HepG2 (cell line): ENCODE measurements around the gene FAM110D. TPM values are rescaled to one million over a fixed set of nuclear protein-coding genes. Genes with fewer than 3 reads are reported as not detected.

Source experiments
- ATAC-seq: fragments of 200-7000 bp; cut with Tn5 transposase; 3 replicates; pipeline ENCODE4 v1.9.1; 2020; ENCODE audit warnings: mild to moderate bottlenecking, moderate library complexity
- BruUV-seq: library from RNA; stranded (reverse); fragments of 400-500 nt; replicated peaks from 2 replicates; lab custom pipeline; 2021; lab: Mats Ljungman, UMichigan
- CTCF ChIA-PET: fragments of 300-600 bp; formaldehyde crosslinking; extraction: SDS; loops from one replicate; lab custom pipeline; 2021; ENCODE audit warnings: low total read pairs, inconsistent platforms, low intra/inter-chr PET ratio; lab: Yijun Ruan, JAX
- POLR2A ChIA-PET: fragments of 350-600 bp; sonication (Branson Sonifier 250); formaldehyde crosslinking; loops from one replicate; lab custom pipeline; 2020; ENCODE audit warnings: antibody characterized with exemption, inconsistent platforms; lab: Yijun Ruan, JAX
- DNase-seq: peaks from one replicate; pipeline ENCODE4 v3.0.0-alpha.2; 2015; ENCODE audit warnings: low spot score
- FAIRE-seq: peaks from 3 replicates; lab custom pipeline; 2011; peaks lifted over from hg19 to GRCh38; lab: Jason Lieb, UNC
- H2AFZ ChIP-seq: one replicate; pipeline ENCODE4 v1.6.1; 2011; ENCODE audit warnings: low read length, inconsistent platforms
- H3K27ac ChIP-seq: fragments of 300-600 bp; 3 replicates; pipeline ENCODE4 v1.8.0; 2011; ENCODE audit warnings: mixed run types, mild to moderate bottlenecking, mixed read lengths, low read length, inconsistent platforms; ENCODE audit not compliant: insufficient read depth; ENCODE audit errors: extremely low read length
- H3K27me3 ChIP-seq, 2 experiments: fragments of 200-600 bp in 1 of 2; 2 replicates in 1 of 2; 3 replicates in 1 of 2; pipeline versions ENCODE4 v1.6.0 to v1.8.0; 2011; ENCODE audit warnings: low read length in 2 of 2, mild to moderate bottlenecking in 2 of 2, moderate library complexity in 2 of 2, inconsistent platforms in 1 of 2; ENCODE audit not compliant: insufficient read depth in 2 of 2, control insufficient read depth in 1 of 2
- H3K36me3 ChIP-seq, 2 experiments: fragments of 200-600 bp in 1 of 2; replicated peaks in 1 of 2; 2 replicates in 1 of 2; 3 replicates in 1 of 2; pipeline versions ENCODE4 v1.5.1 to v1.8.0; 2011; ENCODE audit warnings: low read length in 2 of 2, inconsistent platforms in 1 of 2; ENCODE audit not compliant: insufficient read depth in 2 of 2, control insufficient read depth in 1 of 2
- H3K4me1 ChIP-seq: 2 replicates; pipeline ENCODE4 v1.5.1; 2012; ENCODE audit warnings: low read length, inconsistent platforms; ENCODE audit not compliant: insufficient read depth
- H3K4me2 ChIP-seq: 2 replicates; pipeline ENCODE4 v1.6.0; 2011; ENCODE audit warnings: low read depth, low read length, inconsistent platforms
- H3K4me3 ChIP-seq, 3 experiments: fragments of 200-600 bp in 1 of 3; sonication (generic), shearing (Covaris generic) in 1 of 3; replicated peaks in 1 of 3; 2 replicates each; pipeline ENCODE4 v1.5.1; 2011 to 2016; ENCODE audit warnings: low read length in 3 of 3, inconsistent platforms in 2 of 3, low read depth in 2 of 3, mild to moderate bottlenecking in 2 of 3, control low read depth in 1 of 3, mixed read lengths in 1 of 3; ENCODE audit not compliant: insufficient read depth in 1 of 3
- H3K79me2 ChIP-seq: one replicate; pipeline ENCODE4 v1.6.1; 2011; ENCODE audit warnings: low read length, inconsistent platforms; ENCODE audit not compliant: insufficient read depth
- H3K9ac ChIP-seq: 2 replicates; pipeline ENCODE4 v1.6.0; 2011; ENCODE audit warnings: mild to moderate bottlenecking, low read depth, low read length, inconsistent platforms; ENCODE audit not compliant: insufficient read depth
- H3K9me3 ChIP-seq: 2 replicates; pipeline ENCODE4 v1.5.1; 2012; ENCODE audit warnings: mild to moderate bottlenecking, low read length
- H4K20me1 ChIP-seq: 2 replicates; pipeline ENCODE4 v1.6.0; 2011; ENCODE audit warnings: inconsistent platforms, mild to moderate bottlenecking, low read length, moderate library complexity; ENCODE audit not compliant: insufficient read depth
- GATAD2A ChIP-seq: IDR thresholded peaks from 2 replicates; pipeline ENCODE4 v1.6.1; 2016
- JARID2 ChIP-seq: sonication (generic); formaldehyde crosslinking; IDR thresholded peaks from 2 replicates; pipeline ENCODE4 v1.8.1; 2023; ENCODE audit warnings: missing genetic modification reagents, inconsistent platforms; ENCODE audit not compliant: insufficient replicate concordance
- KDM3A ChIP-seq: IDR thresholded peaks from 2 replicates; pipeline ENCODE4 v1.6.1; 2018; ENCODE audit warnings: low read depth, missing compliant biosample characterization
- POGZ ChIP-seq: sonication (generic); formaldehyde crosslinking; IDR thresholded peaks from 2 replicates; pipeline ENCODE4 v1.4.0; 2020; ENCODE audit warnings: mild to moderate bottlenecking, missing genetic modification reagents
- RBAK ChIP-seq: sonication (generic); formaldehyde crosslinking; IDR thresholded peaks from 2 replicates; pipeline ENCODE4 v1.5.1; 2020; ENCODE audit warnings: mild to moderate bottlenecking, missing genetic modification reagents
- SKI ChIP-seq: fragments of 450-650 bp; IDR thresholded peaks from one replicate; pipeline ENCODE4 v1.6.1; 2018; ENCODE audit warnings: mild to moderate bottlenecking; ENCODE audit not compliant: partially characterized antibody
- SRSF1 ChIP-seq: fragments of 200-400 bp; formaldehyde crosslinking; optimal IDR thresholded peaks from 2 replicates; pipeline ENCODE3; 2017; ENCODE audit warnings: mild to moderate bottlenecking, low read depth, low read length, moderate library complexity
- TOPORS ChIP-seq: sonication (generic); formaldehyde crosslinking; IDR thresholded peaks from 2 replicates; pipeline ENCODE4 v1.8.0; 2023; ENCODE audit warnings: mild to moderate bottlenecking, missing genetic modification reagents
- ZFP36L1 ChIP-seq: sonication (generic); formaldehyde crosslinking; IDR thresholded peaks from 2 replicates; pipeline ENCODE4 v1.8.0; 2022; ENCODE audit warnings: mild to moderate bottlenecking, missing genetic modification reagents, moderate library complexity
- ZNF10 ChIP-seq: sonication (generic); formaldehyde crosslinking; IDR thresholded peaks from 2 replicates; pipeline ENCODE4 v1.4.0; 2020; ENCODE audit warnings: mild to moderate bottlenecking, low read depth, missing genetic modification reagents, borderline replicate concordance
- ZNF232 ChIP-seq: sonication (generic); formaldehyde crosslinking; IDR thresholded peaks from 2 replicates; pipeline ENCODE4 v1.4.0; 2020; ENCODE audit warnings: missing genetic modification reagents, borderline replicate concordance
- ZNF547 ChIP-seq: sonication (generic); formaldehyde crosslinking; IDR thresholded peaks from 2 replicates; pipeline ENCODE4 v1.5.1; 2020; ENCODE audit warnings: mild to moderate bottlenecking, missing genetic modification reagents
- ZNF558 ChIP-seq: sonication (generic); formaldehyde crosslinking; IDR thresholded peaks from 2 replicates; pipeline ENCODE4 v1.9.0; 2022; ENCODE audit warnings: mild to moderate bottlenecking, missing genetic modification reagents, borderline replicate concordance
- ZNF775 ChIP-seq: sonication (generic); formaldehyde crosslinking; IDR thresholded peaks from 2 replicates; pipeline ENCODE4 v1.4.0; 2020; ENCODE audit warnings: missing genetic modification reagents, mild to moderate bottlenecking, moderate library complexity, borderline replicate concordance
- ZNF883 ChIP-seq: sonication (generic); formaldehyde crosslinking; IDR thresholded peaks from 2 replicates; pipeline ENCODE4 v1.5.1; 2020; ENCODE audit warnings: mild to moderate bottlenecking, missing genetic modification reagents; ENCODE audit errors: not compliant biosample characterization
- ZSCAN20 ChIP-seq: sonication (generic); formaldehyde crosslinking; IDR thresholded peaks from 2 replicates; pipeline ENCODE4 v1.4.0; 2020; ENCODE audit warnings: missing genetic modification reagents, mild to moderate bottlenecking, borderline replicate concordance
- ZSCAN29 ChIP-seq: sonication (generic); formaldehyde crosslinking; conservative IDR thresholded peaks from 2 replicates; pipeline ENCODE4 v1.4.0; 2020; ENCODE audit warnings: mild to moderate bottlenecking, missing genetic modification reagents
- WGBS: methylation state at CpG from one replicate; pipeline ENCODE4 v1.1.6; 2017; ENCODE audit warnings: low lambda C conversion rate; 5-methylcytosine and 5-hydroxymethylcytosine counted together
- in situ Hi-C: cut with HindIII; loops from 2 replicates; pipeline ENCODE4 v1.10.0; 2017; ENCODE audit warnings: low pct_unique_long_range_greater_than_20kb; ENCODE audit not compliant: extremely low pct_ligation_motif_present
- intact Hi-C: fragments of 100-400 bp; cut with micrococcal nuclease; formaldehyde crosslinking; loops from one replicate; pipeline ENCODE4 v1.10.0; 2022; ENCODE audit not compliant: unreplicated experiment
- polyA plus RNA-seq, 8 experiments: library from polyadenylated mRNA; depleted of rRNA in 3 of 8; stranded (reverse) in 7 of 8; unstranded in 1 of 8; fragments of >200 nt; fragmentation: Illumina TruSeq in 4 of 8; extraction: Trizol in 4 of 8; gene quantifications; 2 replicates each; pipeline versions ENCODE4 v1.2.1 to v1.2.3, GENCODE V29; 2011 to 2016; ENCODE audit warnings: low read depth in 4 of 8, missing spikeins in 1 of 8, mixed read lengths in 1 of 8; ENCODE audit not compliant: insufficient read depth in 1 of 8
- total RNA-seq, 5 experiments: library from RNA; depleted of rRNA; stranded (reverse); fragments of >200 nt; fragmentation: Illumina TruSeq; extraction: Trizol; gene quantifications; 2 replicates each; pipeline ENCODE4 v1.2.3, GENCODE V29; 2016; ENCODE audit warnings: low read depth in 1 of 5
- TF ChIP-seq, protein P1 (sequence below): sonication (generic); formaldehyde crosslinking; IDR thresholded peaks from 2 replicates; pipeline ENCODE4 v1.5.1; 2020; ENCODE audit warnings: missing genetic modification reagents, mild to moderate bottlenecking, borderline replicate concordance

FAM110D gene
- total and polyA plus RNA-seq, 2 of the 13 experiments (the other 11 are each of a cell fraction or from before 2014, with no cell fraction given): not detected

DNA sequence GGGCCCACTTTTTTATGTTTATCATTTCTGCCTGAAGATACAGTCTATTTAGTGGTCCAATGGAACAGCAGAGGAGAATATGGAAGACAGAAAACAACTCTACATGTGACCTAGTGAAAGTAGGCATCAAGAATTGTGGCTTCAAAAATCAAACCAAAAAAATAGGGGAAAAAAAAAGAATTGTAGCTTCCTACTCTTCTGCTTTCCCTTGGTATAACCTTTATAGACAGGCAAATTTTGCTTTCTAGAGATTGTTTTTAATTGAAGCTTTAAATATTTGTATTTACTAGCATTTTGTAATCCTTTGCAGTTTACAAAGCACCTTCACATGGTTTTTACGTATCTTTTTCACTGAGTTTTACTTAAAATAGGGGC is 32.9 kb upstream of the FAM110D start:
- H3K27ac ChIP-seq: no peak overlapping the region
- BruUV-seq: no TSS peak
- no peak overlapping the region for H3K4me3 ChIP-seq
- intact Hi-C loops: no loop called here
- no peak overlapping the region for H3K9ac ChIP-seq
- peaks cover 0 to 2% of the 10 kb centered on the region in 2 experiments; a peak in 4 of 5 replicates for H3K36me3 ChIP-seq
- H3K9me3 ChIP-seq: no peaks in the 10 kb centered on the region
- TF ChIP-seq KDM3A (CRISPR knock-in tag) (no peak), SRSF1 (no peak)
- H3K4me1 ChIP-seq: peaks cover 9% of the 10 kb centered on the region; the same call in 1 of the 2 replicates
- no peak overlapping the region for H2AFZ ChIP-seq
- POLR2A ChIA-PET: no interaction called here
- in situ Hi-C loops: no loop called here
- no peak for FAIRE-seq
- CTCF ChIA-PET: no interaction called here
- ATAC-seq: no peak
- H3K4me2 ChIP-seq: no peak overlapping the region
- H3K27me3 ChIP-seq: no peaks in the 10 kb centered on the region; a peak in 1 of 5 replicates
- no peaks in the 10 kb centered on the region for H3K79me2 ChIP-seq
- 97% methylated on average over 1 of the region's 1 CpG for WGBS
- H4K20me1 ChIP-seq: no peaks in the 10 kb centered on the region
- no peak for DNase-seq

DNA sequence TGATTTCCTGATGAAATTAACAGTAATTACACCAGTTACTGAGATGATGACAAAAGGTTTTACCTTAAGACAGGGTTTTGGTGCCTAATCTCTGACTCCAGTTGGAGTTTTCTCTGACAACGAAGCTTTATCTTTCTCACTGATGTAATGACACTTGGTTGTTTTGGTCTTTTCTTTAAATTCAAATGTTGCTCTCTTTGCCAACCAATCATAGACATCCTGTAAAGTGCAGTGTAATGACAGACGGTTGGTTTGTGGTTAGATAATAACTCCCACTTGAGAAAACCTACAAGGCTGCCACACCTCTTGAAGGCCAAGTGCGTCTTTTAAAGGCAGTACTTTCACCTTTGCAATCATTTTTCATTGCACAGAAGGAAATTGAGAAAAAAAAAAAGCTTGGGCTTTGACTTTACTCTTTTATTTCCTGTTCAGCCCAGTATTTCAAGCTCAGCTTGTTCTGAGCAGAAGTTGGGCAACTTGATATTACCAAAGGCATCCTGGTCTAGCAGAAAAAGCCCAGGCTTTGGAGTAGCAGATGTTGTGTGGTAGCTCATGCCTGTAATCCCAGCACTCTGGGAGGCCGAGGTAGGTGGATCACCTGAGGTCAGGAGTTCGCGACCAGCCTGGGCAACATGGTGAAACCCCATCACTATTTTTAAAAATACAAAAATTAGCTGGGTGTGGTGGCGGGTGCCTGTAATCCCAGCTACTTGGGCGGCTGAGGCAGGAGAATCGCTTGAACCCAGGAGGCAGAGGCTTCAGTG is 32.4 kb upstream of the FAM110D start:
- WGBS: 86% methylated on average over 9 of the region's 9 CpGs
- peaks cover 9% of the 10 kb centered on the region; the same call in 1 of the 2 replicates for H3K4me1 ChIP-seq
- FAIRE-seq (no peak), ATAC-seq (no peak), DNase-seq (no peak)
- H3K9me3 ChIP-seq: no peaks in the 10 kb centered on the region
- BruUV-seq: no TSS peak
- no peaks in the 10 kb centered on the region for H4K20me1 ChIP-seq
- no peak overlapping the region for H2AFZ ChIP-seq
- in situ Hi-C loops: no loop called here
- H3K27me3 ChIP-seq: no peaks in the 10 kb centered on the region; a peak in 1 of 5 replicates
- no peak overlapping the region for H3K4me2 ChIP-seq
- ChIA-PET POLR2A (no interaction called here), CTCF (no interaction called here)
- peaks cover 0 to 2% of the 10 kb centered on the region in 2 experiments; a peak in 4 of 5 replicates for H3K36me3 ChIP-seq
- no peak overlapping the region for H3K9ac ChIP-seq
- H3K79me2 ChIP-seq: no peaks in the 10 kb centered on the region
- H3K4me3 ChIP-seq: no peak overlapping the region
- intact Hi-C loops: no loop called here
- no peak overlapping the region for H3K27ac ChIP-seq
- TF ChIP-seq ZNF547: no peak
- TF ChIP-seq ZNF883: no peak
- no peak for TF ChIP-seq ZNF10 (CRISPR knock-in tag)
- no peak for TF ChIP-seq SKI
- TF ChIP-seq POGZ (CRISPR knock-in tag): no peak
- TF ChIP-seq, protein P1, sequence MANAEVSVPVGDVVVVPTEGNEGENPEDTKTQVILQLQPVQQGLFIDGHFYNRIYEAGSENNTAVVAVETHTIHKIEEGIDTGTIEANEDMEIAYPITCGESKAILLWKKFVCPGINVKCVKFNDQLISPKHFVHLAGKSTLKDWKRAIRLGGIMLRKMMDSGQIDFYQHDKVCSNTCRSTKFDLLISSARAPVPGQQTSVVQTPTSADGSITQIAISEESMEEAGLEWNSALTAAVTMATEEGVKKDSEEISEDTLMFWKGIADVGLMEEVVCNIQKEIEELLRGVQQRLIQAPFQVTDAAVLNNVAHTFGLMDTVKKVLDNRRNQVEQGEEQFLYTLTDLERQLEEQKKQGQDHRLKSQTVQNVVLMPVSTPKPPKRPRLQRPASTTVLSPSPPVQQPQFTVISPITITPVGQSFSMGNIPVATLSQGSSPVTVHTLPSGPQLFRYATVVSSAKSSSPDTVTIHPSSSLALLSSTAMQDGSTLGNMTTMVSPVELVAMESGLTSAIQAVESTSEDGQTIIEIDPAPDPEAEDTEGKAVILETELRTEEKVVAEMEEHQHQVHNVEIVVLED (CRISPR knock-in tag): no peak
- TF ChIP-seq TOPORS (CRISPR knock-in tag): no peak
- TF ChIP-seq ZNF558 (CRISPR knock-in tag): no peak
- TF ChIP-seq ZNF232 (CRISPR knock-in tag): no peak
- no peak for TF ChIP-seq GATAD2A
- no peak for TF ChIP-seq JARID2
- TF ChIP-seq ZSCAN29 (CRISPR knock-in tag): no peak
- TF ChIP-seq ZSCAN20 (CRISPR knock-in tag): no peak
- TF ChIP-seq RBAK: no peak
- no peak for TF ChIP-seq ZFP36L1 (CRISPR knock-in tag)
- TF ChIP-seq ZNF775 (CRISPR knock-in tag): no peak
